ENCODE measurements around the gene MADD. TPM values are rescaled to one million over a fixed set of nuclear protein-coding genes. Genes with fewer than 3 reads are reported as not detected.

Gene MADD
- total RNA-seq (2014; rRNA removed; shearing (Covaris generic)) (33.3 and 43.8 TPM in 2 replicates), polyA plus RNA-seq (2016; fragmentation: Nextera tagmentation; extraction: Ambion mirVana) (12.5 and 13.4 TPM in 2 replicates)
- long read RNA-seq, partial matches to known transcripts, result 0 of 2 reads
- long read RNA-seq, other reads (novel, unspliced or antisense), result 2 of 2 reads

DNA sequence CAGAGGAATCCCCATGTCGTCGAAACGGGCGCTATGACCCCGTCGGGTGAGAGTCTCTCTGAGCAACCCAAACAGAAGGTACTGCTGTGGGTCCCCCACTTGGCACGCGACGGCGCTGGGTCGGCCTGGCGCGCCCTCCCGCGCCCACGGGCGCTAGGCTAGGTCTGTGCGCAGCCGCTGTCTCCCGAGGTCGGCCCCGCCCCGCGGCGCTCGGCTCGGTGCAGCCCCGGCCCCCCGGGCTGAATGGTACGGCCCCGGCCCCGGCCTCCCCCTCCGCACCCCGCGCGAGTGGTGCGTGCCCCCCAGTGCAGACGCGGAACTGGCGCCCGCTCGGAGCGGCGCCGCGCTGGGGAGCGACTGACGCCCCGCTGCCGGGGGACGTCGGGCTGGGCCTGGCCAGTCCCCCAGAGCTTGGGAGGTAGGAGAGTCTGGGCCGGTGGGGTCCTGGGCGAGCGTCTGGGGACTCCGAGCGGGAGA is at the start of gene MADD:
TSS of gene MADD (plus strand) at position 305 of the 477 bp plus-strand sequence.
- Histone ChIP-seq H3K4me3 (peak within 1 kb of the TSS; percentile 88), H3K36me3 (ENCODE audit: insufficient read depth) (no peaks in the 10 kb centered on the region; the same call in 1 of the 2 replicates), H3K4me1 (ENCODE audit: insufficient read depth) (peaks cover 36% of the 10 kb centered on the region), H4K20me1 (replicated peaks; ENCODE audit: insufficient read depth) (peaks cover 28% of the 10 kb centered on the region), H2AFZ (peak within 1 kb of the TSS; percentile 89), H3F3A (replicated peaks; ENCODE audit: low read depth) (peaks cover 22% of the 10 kb centered on the region), H3K9me2 (ENCODE audit: insufficient read depth) (no peaks in the 10 kb centered on the region), H3K79me2 (replicated peaks; ENCODE audit: insufficient read depth) (peaks cover 41% of the 10 kb centered on the region), H3K27ac (ENCODE audit: low read depth) (peak within 1 kb of the TSS; percentile 99), H3K27me3 (ENCODE audit: insufficient read depth) (no peaks in the 10 kb centered on the region), H3K4me2 (peak within 1 kb of the TSS; percentile 96)
- H3K4me3 Mint-ChIP-seq, result peak within 1 kb of the TSS; percentile 88
- peak; percentile 57 for TF ChIP-seq POLR2AphosphoS5 (IDR thresholded peaks at IDR 0.05; ENCODE audit: low read depth)
- TF ChIP-seq EZH2 (IDR thresholded peaks at IDR 0.05; ENCODE audit: low read depth, unreplicated experiment), result no peak
- peaks cover 41% of the 10 kb centered on the region for H3K4me1 Mint-ChIP-seq
- H3K36me3 Mint-ChIP-seq (ENCODE audit: low read depth), result peaks cover 7% of the 10 kb centered on the region; the same call in 2 of the 3 replicates
- H3K27me3 Mint-ChIP-seq (ENCODE audit: insufficient read depth, low read depth, poor library complexity), result peaks cover 9% of the 10 kb centered on the region
- ATAC-seq, result peak; percentile 80
- no peaks in the 10 kb centered on the region for H3K9me3 Mint-ChIP-seq
- H3K27ac Mint-ChIP-seq, result peak within 1 kb of the TSS; percentile 96
- DNase-seq (ENCODE audit: low spot score), result peak; percentile 80

DNA sequence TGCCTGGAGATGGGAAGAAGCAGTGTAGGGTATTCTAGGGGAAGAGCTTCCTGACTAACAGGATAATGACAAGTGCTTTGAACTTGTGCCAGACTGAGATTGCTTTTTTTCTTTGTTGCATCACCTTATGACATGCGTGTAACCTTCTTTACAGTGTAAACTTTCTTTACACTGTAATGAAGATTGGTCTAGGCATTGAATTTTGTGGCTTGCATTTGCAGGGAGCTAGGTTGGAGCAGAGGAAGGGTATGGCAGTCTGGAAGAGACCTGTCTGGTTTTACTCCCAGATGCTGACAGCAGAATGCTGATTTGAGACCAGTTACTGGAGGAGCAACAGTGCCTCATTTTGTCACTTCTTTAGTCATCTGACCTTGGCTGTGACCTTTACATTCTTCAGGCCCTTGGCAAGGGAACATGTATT is 49.5 kb upstream of the MADD start:
- Mint-ChIP-seq H3K4me1 (peaks cover 20% of the 10 kb centered on the region), H3K27ac (no peak overlapping the region), H3K36me3 (ENCODE audit: low read depth) (peaks cover 45% of the 10 kb centered on the region)
- TF ChIP-seq, protein P1, sequence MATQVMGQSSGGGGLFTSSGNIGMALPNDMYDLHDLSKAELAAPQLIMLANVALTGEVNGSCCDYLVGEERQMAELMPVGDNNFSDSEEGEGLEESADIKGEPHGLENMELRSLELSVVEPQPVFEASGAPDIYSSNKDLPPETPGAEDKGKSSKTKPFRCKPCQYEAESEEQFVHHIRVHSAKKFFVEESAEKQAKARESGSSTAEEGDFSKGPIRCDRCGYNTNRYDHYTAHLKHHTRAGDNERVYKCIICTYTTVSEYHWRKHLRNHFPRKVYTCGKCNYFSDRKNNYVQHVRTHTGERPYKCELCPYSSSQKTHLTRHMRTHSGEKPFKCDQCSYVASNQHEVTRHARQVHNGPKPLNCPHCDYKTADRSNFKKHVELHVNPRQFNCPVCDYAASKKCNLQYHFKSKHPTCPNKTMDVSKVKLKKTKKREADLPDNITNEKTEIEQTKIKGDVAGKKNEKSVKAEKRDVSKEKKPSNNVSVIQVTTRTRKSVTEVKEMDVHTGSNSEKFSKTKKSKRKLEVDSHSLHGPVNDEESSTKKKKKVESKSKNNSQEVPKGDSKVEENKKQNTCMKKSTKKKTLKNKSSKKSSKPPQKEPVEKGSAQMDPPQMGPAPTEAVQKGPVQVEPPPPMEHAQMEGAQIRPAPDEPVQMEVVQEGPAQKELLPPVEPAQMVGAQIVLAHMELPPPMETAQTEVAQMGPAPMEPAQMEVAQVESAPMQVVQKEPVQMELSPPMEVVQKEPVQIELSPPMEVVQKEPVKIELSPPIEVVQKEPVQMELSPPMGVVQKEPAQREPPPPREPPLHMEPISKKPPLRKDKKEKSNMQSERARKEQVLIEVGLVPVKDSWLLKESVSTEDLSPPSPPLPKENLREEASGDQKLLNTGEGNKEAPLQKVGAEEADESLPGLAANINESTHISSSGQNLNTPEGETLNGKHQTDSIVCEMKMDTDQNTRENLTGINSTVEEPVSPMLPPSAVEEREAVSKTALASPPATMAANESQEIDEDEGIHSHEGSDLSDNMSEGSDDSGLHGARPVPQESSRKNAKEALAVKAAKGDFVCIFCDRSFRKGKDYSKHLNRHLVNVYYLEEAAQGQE (IDR thresholded peaks at IDR 0.05; ENCODE audit: unreplicated experiment), result no peak
- TF ChIP-seq NANOG (IDR thresholded peaks at IDR 0.05; ENCODE audit: borderline replicate concordance) (no peak), POLR2AphosphoS5 (IDR thresholded peaks at IDR 0.05; ENCODE audit: low read depth) (no peak), EZH2phosphoT487 (IDR thresholded peaks at IDR 0.05; ENCODE audit: unreplicated experiment) (no peak), JUNB (IDR thresholded peaks at IDR 0.05; ENCODE audit: unreplicated experiment) (no peak), EZH2 (IDR thresholded peaks at IDR 0.05; ENCODE audit: low read depth, unreplicated experiment) (no peak), ZNF331 (CRISPR knock-in tag; IDR thresholded peaks at IDR 0.05; ENCODE audit: low read depth) (no peak), ZNF114 (CRISPR knock-in tag; IDR thresholded peaks at IDR 0.05) (no peak), STAT1 (IDR thresholded peaks at IDR 0.05; ENCODE audit: unreplicated experiment) (no peak), CREB1 (CRISPR knock-in tag; IDR thresholded peaks at IDR 0.05; ENCODE audit: low read depth) (no peak)
- TF ChIP-seq, protein P2, sequence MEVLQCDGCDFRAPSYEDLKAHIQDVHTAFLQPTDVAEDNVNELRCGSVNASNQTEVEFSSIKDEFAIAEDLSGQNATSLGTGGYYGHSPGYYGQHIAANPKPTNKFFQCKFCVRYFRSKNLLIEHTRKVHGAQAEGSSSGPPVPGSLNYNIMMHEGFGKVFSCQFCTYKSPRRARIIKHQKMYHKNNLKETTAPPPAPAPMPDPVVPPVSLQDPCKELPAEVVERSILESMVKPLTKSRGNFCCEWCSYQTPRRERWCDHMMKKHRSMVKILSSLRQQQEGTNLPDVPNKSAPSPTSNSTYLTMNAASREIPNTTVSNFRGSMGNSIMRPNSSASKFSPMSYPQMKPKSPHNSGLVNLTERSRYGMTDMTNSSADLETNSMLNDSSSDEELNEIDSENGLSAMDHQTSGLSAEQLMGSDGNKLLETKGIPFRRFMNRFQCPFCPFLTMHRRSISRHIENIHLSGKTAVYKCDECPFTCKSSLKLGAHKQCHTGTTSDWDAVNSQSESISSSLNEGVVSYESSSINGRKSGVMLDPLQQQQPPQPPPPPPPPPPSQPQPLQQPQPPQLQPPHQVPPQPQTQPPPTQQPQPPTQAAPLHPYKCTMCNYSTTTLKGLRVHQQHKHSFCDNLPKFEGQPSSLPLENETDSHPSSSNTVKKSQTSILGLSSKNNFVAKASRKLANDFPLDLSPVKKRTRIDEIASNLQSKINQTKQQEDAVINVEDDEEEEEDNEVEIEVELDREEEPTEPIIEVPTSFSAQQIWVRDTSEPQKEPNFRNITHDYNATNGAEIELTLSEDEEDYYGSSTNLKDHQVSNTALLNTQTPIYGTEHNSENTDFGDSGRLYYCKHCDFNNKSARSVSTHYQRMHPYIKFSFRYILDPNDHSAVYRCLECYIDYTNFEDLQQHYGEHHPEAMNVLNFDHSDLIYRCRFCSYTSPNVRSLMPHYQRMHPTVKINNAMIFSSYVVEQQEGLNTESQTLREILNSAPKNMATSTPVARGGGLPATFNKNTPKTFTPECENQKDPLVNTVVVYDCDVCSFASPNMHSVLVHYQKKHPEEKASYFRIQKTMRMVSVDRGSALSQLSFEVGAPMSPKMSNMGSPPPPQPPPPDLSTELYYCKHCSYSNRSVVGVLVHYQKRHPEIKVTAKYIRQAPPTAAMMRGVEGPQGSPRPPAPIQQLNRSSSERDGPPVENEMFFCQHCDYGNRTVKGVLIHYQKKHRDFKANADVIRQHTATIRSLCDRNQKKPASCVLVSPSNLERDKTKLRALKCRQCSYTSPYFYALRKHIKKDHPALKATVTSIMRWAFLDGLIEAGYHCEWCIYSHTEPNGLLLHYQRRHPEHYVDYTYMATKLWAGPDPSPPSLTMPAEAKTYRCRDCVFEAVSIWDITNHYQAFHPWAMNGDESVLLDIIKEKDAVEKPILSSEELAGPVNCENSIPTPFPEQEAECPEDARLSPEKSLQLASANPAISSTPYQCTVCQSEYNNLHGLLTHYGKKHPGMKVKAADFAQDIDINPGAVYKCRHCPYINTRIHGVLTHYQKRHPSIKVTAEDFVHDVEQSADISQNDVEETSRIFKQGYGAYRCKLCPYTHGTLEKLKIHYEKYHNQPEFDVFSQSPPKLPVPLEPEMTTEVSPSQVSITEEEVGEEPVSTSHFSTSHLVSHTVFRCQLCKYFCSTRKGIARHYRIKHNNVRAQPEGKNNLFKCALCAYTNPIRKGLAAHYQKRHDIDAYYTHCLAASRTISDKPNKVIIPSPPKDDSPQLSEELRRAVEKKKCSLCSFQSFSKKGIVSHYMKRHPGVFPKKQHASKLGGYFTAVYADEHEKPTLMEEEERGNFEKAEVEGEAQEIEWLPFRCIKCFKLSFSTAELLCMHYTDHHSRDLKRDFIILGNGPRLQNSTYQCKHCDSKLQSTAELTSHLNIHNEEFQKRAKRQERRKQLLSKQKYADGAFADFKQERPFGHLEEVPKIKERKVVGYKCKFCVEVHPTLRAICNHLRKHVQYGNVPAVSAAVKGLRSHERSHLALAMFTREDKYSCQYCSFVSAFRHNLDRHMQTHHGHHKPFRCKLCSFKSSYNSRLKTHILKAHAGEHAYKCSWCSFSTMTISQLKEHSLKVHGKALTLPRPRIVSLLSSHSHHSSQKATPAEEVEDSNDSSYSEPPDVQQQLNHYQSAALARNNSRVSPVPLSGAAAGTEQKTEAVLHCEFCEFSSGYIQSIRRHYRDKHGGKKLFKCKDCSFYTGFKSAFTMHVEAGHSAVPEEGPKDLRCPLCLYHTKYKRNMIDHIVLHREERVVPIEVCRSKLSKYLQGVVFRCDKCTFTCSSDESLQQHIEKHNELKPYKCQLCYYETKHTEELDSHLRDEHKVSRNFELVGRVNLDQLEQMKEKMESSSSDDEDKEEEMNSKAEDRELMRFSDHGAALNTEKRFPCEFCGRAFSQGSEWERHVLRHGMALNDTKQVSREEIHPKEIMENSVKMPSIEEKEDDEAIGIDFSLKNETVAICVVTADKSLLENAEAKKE (CRISPR knock-in tag; IDR thresholded peaks at IDR 0.05), result no peak

More for the DNA sequence above, 49.5 kb upstream of the MADD start:
- H3K4me1 ChIP-seq (ENCODE audit: insufficient read depth), result peaks cover 17% of the 10 kb centered on the region
- peaks cover 14% of the 10 kb centered on the region for H3K36me3 ChIP-seq (ENCODE audit: insufficient read depth)
- no peak overlapping the region for H3K27ac ChIP-seq (ENCODE audit: low read depth)
- Mint-ChIP-seq H3K27me3 (ENCODE audit: insufficient read depth, low read depth, poor library complexity) (peaks cover 3% of the 10 kb centered on the region), H3K9me3 (no peaks in the 10 kb centered on the region), H3K4me3 (no peak overlapping the region)
- no peak overlapping the region for H3K4me2 ChIP-seq
- H3F3A ChIP-seq (replicated peaks; ENCODE audit: low read depth), result peaks cover 10% of the 10 kb centered on the region; the same call in 1 of the 2 replicates
- H3K27me3 ChIP-seq (ENCODE audit: insufficient read depth), result no peaks in the 10 kb centered on the region
- peaks cover 39% of the 10 kb centered on the region for H3K79me2 ChIP-seq (replicated peaks; ENCODE audit: insufficient read depth)
- ATAC-seq (no peak), DNase-seq (ENCODE audit: low spot score) (no peak)
- H3K9me2 ChIP-seq (ENCODE audit: insufficient read depth), result no peaks in the 10 kb centered on the region
- H2AFZ ChIP-seq, result no peak overlapping the region
- H4K20me1 ChIP-seq (replicated peaks; ENCODE audit: insufficient read depth), result no peaks in the 10 kb centered on the region; the same call in none of the 2 replicates
- H3K4me3 ChIP-seq, result no peak overlapping the region

Data from GM23338 (cell line).